DND-41 (cell line): Measurements from ENCODE around the gene POLR2F.

Experiments used
- EZH2 ChIP-seq: IDR thresholded peaks from 3 replicates; pipeline ENCODE4 v1.6.1; 2012; ENCODE audit warnings: borderline replicate concordance, low read depth, mild to moderate bottlenecking, moderate library complexity, low read length, inconsistent platforms; ENCODE audit not compliant: severe bottlenecking
- TF ChIP-seq, protein P1 (sequence below): IDR thresholded peaks from 2 replicates; pipeline ENCODE4 v1.5.1; 2012; ENCODE audit warnings: borderline replicate concordance, low read length, moderate library complexity, mild to moderate bottlenecking; ENCODE audit not compliant: poor library complexity, severe bottlenecking; ENCODE audit errors: extremely low read depth

DNA sequence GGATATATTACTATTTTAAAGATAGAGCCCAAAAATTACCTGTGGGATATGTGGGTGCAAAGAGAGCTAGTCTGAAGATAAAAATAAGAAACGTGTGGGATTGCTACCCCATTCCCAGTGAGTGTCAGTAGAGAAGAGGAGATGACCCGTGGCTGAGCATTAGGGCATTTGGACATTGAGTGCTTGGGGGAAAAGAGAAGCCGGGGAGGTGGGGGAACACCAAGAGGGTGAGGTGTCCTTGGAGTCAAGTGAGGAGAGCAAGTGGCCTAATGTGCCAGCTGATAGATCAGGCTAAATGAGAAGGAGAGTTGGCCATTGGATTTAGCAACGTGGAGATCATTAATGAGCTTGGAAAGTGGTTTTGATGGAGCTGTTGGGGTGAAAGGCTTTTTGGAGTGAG is 1.2 kb downstream of the POLR2F start:
- TF ChIP-seq, protein P1, sequence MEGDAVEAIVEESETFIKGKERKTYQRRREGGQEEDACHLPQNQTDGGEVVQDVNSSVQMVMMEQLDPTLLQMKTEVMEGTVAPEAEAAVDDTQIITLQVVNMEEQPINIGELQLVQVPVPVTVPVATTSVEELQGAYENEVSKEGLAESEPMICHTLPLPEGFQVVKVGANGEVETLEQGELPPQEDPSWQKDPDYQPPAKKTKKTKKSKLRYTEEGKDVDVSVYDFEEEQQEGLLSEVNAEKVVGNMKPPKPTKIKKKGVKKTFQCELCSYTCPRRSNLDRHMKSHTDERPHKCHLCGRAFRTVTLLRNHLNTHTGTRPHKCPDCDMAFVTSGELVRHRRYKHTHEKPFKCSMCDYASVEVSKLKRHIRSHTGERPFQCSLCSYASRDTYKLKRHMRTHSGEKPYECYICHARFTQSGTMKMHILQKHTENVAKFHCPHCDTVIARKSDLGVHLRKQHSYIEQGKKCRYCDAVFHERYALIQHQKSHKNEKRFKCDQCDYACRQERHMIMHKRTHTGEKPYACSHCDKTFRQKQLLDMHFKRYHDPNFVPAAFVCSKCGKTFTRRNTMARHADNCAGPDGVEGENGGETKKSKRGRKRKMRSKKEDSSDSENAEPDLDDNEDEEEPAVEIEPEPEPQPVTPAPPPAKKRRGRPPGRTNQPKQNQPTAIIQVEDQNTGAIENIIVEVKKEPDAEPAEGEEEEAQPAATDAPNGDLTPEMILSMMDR: no peak
- no peak for TF ChIP-seq EZH2
